ENCODE data around the gene ADAMTSL4. TPM values are rescaled to one million over a fixed set of nuclear protein-coding genes. Genes with fewer than 3 reads are reported as not detected.
"Not testable (repeated sequence)": the region's sequence is repeated elsewhere in the genome, so short reads cannot be mapped to it uniquely, and the experiment has no call there.

The ADAMTSL4 gene
- total and polyA plus RNA-seq, 4 experiments from 2014 or later: 0.23 to 0.33 (median 0.24) TPM; not detected in 1

DNA sequence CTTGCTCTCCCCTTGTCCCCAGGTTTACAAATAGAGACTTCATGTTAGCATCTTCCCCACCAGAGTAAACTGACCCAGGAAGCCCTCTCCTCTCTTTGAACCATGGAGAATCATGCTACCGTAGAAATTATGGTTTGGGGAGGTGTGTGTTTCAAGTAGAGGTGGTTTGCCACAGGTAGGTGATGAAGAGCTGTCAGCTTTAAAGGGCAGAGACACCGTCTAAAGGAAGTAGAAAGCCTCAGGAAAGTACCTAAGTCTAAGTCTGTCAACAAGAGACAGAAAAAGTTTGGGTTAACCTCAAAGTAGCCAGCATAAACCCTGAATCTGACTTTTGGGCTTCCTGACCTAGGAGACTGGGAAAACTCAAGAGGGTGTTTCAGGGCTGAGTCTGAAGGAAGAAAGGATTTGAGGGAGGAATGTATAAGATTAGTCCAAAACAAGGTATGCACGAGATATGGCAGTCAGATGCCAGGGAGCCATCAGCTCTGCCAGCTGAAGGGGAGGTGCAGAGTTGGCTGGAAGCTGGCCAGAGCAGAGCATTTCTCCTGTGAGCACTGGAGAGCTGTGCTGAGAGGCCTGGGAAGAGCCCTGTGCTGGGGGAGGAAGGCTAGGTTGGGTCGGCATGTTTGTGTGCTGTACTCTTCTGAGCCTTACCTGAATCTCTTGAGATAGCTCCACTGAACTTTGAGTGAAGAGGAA, 14.3 kb downstream of the ADAMTSL4 start:
- H3K36me3 ChIP-seq (ENCODE audit: insufficient read depth, low read length): no peaks in the 10 kb centered on the region
- ChIA-PET CTCF (ENCODE audit: partially characterized antibody) (interaction anchor here (0.8 to 13.6 kb wide), 9 partner anchors 12 to 433 kb away, joined by 3 to 501 read pairs (median 18); partner anchors contain the start of genes ENSA, FALEC, GOLPH3L and MCL1), POLR2A (ENCODE audit: partially characterized antibody) (interaction anchor here (0.6 to 16.5 kb wide), 18 partner anchors 12 to 677 kb away, joined by 3 to 1751 read pairs (median 6); partner anchors contain the start of genes CDC42SE1, ENSA, GOLPH3L and MCL1)
- H3K27me3 Mint-ChIP-seq: no peaks in the 10 kb centered on the region
- peaks cover 0 to 19% of the 10 kb centered on the region in 2 donors for H3K36me3 Mint-ChIP-seq
- H3K27ac ChIP-seq (ENCODE audit: low read depth, low read length): peak overlapping the region; percentile 93
- H3K4me1 Mint-ChIP-seq: peaks cover 43 to 85% (median 61%) of the 10 kb centered on the region in 4 donors
- H3K27ac Mint-ChIP-seq: peak overlapping the region; percentile 95 to 100 (median 99)
- H3K9me3 Mint-ChIP-seq: peaks cover 0 to 5% (median 0%) of the 10 kb centered on the region in 8 donors
- peak overlapping the region; percentile 72 to 79 for H3K4me3 ChIP-seq (ENCODE audit: low read length in 2 of 2)
- peaks cover 75% of the 10 kb centered on the region for H3K4me1 ChIP-seq (ENCODE audit: insufficient read depth, low read length)
- intact Hi-C loops (cut with micrococcal nuclease): loop anchor here (1.0 to 5.0 kb wide), 7 partner anchors 16 to 594 kb away; partner anchors contain the start of genes CDC42SE1, CTSS, MCL1 and MINDY1
- H3K9me3 ChIP-seq (ENCODE audit: control insufficient read depth in 1 of 2, low read length in 2 of 2): no peaks in the 10 kb centered on the region
- H3K4me3 Mint-ChIP-seq: peak overlapping the region; percentile 90 to 99 (median 93)
- peak; percentile 77 to 86 (median 82) for DNase-seq
- no peaks in the 10 kb centered on the region for H3K27me3 ChIP-seq (ENCODE audit: insufficient read depth, low read length)

DNA sequence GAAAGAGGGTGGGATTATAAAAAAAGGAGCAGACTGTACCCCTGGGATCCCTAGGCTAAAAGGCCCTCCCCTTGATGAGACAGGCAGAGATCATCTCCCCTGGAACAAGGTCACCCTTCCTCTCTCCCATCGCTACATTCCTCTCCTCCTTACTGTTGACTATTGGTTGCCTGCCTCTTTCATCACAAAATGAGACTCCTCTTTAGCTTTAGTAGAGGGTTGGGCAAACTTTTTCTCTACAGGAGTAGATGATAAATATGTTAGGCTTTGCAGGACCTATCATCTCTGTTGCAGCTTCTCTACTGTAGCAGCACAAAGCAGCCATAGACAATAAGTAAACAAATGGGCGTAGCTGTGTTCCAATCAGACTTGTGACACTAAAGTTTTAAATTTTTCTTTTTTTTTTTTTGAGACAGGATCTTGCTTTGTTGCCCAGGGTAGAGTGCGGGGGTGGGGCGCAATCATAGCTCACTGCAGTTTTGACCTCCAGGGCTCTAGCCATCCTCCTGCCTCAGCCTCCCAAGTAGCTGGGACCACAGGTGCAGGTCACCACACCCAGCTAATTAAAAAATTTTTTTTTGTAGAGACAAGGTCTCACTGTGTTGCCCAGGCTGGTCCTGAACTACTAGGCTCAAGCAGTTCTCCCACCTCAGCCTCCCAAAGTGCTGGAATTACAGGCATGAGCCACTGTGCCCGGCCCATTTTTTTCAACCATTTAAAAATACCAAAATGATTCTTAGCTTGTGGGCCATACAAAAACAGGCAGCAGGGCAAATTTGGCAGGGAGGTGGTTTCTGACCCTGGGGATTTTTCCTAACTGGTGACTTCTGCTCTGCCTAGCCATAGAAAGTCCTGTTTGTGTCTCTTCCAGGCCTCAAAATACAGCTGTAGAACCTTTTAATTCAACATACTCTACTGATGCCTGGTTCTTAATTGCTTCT, 15.1 kb downstream of the ADAMTSL4 start:
- Mint-ChIP-seq H3K4me3 (peak overlapping the region; percentile 90 to 99 (median 93)), H3K27me3 (no peaks in the 10 kb centered on the region), H3K4me1 (peaks cover 48 to 93% (median 68%) of the 10 kb centered on the region in 4 donors), H3K36me3 (peaks cover 0 to 24% of the 10 kb centered on the region in 2 donors), H3K9me3 (peaks cover 0 to 5% (median 0%) of the 10 kb centered on the region in 8 donors), H3K27ac (peak overlapping the region; percentile 95 to 100 (median 99))
- ChIA-PET CTCF (ENCODE audit: partially characterized antibody) (interaction anchor here (0.7 to 13.6 kb wide), 8 partner anchors 11 to 67 kb away, joined by 3 to 501 read pairs (median 24); partner anchors contain the start of genes ENSA, FALEC and MCL1), POLR2A (ENCODE audit: partially characterized antibody) (interaction anchor here (0.6 to 16.5 kb wide), 15 partner anchors 12 to 678 kb away, joined by 3 to 1751 read pairs (median 6); partner anchors contain the start of genes ENSA, GOLPH3L, MCL1 and RPRD2)
- DNase-seq: peak in 3 of 5 donors; percentile 32 to 52 (median 49)
- H3K4me1 ChIP-seq (ENCODE audit: insufficient read depth, low read length): peaks cover 83% of the 10 kb centered on the region
- H3K4me3 ChIP-seq (ENCODE audit: low read length in 2 of 2): peak overlapping the region; percentile 72 to 79
- intact Hi-C loops (cut with micrococcal nuclease): loop anchor here (5.0 kb wide), 5 partner anchors 202 to 593 kb away; partner anchors contain the start of genes CDC42SE1, CTSS, MINDY1 and PRUNE1
- H3K36me3 ChIP-seq (ENCODE audit: insufficient read depth, low read length): no peaks in the 10 kb centered on the region
- H3K27me3 ChIP-seq (ENCODE audit: insufficient read depth, low read length): no peaks in the 10 kb centered on the region
- H3K9me3 ChIP-seq (ENCODE audit: control insufficient read depth in 1 of 2, low read length in 2 of 2): no peaks in the 10 kb centered on the region
- H3K27ac ChIP-seq (ENCODE audit: low read depth, low read length): peak overlapping the region; percentile 93

DNA sequence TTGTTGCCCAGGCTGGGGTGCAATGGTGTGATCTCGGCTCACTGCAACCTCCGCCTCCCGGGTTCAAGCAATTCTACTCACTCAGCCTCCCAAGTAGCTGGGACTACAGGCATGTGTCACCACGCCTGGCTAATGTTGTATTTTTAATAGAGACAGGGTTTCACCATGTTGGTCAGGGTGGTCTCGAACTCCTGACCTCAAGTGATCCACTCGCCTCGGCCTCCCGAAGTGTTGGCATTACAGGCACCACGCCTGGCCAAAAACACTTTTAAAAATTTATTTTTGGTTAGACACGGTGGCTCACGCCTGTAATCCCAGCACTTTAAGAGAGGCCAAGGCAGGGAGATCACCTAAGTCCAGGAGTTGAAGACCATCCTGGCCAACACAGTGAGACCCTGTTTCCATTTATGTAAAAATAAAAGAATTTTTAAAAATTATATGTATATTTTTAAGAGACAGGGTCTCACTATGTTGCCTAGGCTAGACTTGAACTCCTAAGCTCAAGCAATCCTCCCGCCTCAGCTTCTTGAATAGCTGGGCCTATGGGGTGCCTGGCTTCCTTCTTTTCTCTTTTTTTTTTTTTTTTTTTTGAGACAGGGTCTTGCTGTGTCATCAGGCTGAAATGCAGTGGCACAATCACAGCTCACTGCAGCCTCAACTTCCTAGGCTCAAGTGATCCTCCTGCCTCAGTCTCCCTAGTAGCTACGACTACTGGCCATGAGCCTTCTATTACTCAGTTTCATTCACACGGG, 16.2 kb downstream of the ADAMTSL4 start:
- H3K9me3 ChIP-seq (ENCODE audit: control insufficient read depth in 1 of 2, low read length in 2 of 2); H3K9me3 Mint-ChIP-seq; intact Hi-C loops (cut with micrococcal nuclease); H3K27me3 ChIP-seq (ENCODE audit: insufficient read depth, low read length); H3K27me3 Mint-ChIP-seq; H3K36me3 ChIP-seq (ENCODE audit: insufficient read depth, low read length): not testable (repeated sequence)
- peak overlapping the region in 1 of 2 donors; percentile 4 for H3K4me3 ChIP-seq (ENCODE audit: low read length in 2 of 2)
- CTCF ChIA-PET (ENCODE audit: partially characterized antibody): interaction anchor here (0.7 to 13.6 kb wide), 5 partner anchors 10 to 62 kb away, joined by 3 to 501 read pairs (median 102); partner anchors contain the start of genes ENSA and MCL1
- DNase-seq: peak in 1 of 5 donors; percentile 6
- Mint-ChIP-seq H3K36me3 (peaks cover 9 to 32% of the 10 kb centered on the region in 2 donors), H3K27ac (peak overlapping the region; percentile 73 to 99 (median 98)), H3K4me3 (peak overlapping the region in 7 of 8 donors; percentile 36 to 99 (median 69)), H3K4me1 (peaks cover 49 to 96% (median 72%) of the 10 kb centered on the region in 4 donors)
- H3K4me1 ChIP-seq (ENCODE audit: insufficient read depth, low read length): peaks cover 85% of the 10 kb centered on the region
- POLR2A ChIA-PET (ENCODE audit: partially characterized antibody): interaction anchor here (1.9 to 16.5 kb wide), 5 partner anchors 11 to 201 kb away, joined by 7 to 1751 read pairs (median 190); partner anchors contain the start of genes ENSA, MCL1, RPRD2 and TARS2
- H3K27ac ChIP-seq (ENCODE audit: low read depth, low read length): peak overlapping the region; percentile 93

DNA sequence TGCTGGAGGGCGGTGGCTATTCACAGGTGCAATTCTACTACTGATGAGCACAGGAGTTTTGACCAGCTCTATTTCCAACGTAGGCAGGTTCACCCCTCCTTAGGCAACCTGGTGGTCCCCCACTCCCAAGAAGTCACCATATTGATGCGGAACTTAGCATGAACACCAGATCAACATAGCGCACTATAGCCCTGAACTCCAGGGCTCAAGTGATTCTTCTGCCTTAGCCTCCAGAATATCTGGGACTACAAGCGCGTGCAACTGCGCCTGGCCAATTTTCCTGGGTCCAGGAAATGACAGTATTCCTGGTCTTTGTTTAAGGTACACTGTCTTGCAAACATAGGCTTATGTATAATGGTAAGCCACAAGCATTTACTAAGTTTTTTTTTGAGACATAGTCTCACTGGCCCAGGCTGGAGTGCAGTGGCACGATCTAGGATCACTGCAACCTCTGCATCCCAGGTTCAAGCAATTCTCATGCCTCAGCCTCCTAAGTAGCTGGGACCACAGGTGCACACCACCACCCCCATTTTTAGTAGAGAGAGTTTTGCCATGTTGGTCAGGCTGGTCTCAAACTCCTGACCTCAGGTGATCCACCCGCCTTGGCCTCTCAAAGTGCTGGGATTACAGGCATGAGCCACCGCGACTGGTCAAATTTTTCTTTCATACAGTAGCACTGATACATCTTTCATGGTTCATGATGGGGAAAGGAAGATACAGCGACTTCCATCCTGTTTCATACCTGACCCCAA, 17.6 kb downstream of the ADAMTSL4 start:
- Histone ChIP-seq H3K4me3 (ENCODE audit: low read length in 2 of 2) (peak overlapping the region; percentile 43 to 45), H3K27me3 (ENCODE audit: insufficient read depth, low read length) (no peaks in the 10 kb centered on the region), H3K4me1 (ENCODE audit: insufficient read depth, low read length) (peaks cover 90% of the 10 kb centered on the region), H3K27ac (ENCODE audit: low read depth, low read length) (peak overlapping the region; percentile 58), H3K9me3 (ENCODE audit: control insufficient read depth in 1 of 2, low read length in 2 of 2) (no peaks in the 10 kb centered on the region), H3K36me3 (ENCODE audit: insufficient read depth, low read length) (no peaks in the 10 kb centered on the region)
- peak overlapping the region; percentile 87 to 98 (median 89) for H3K4me3 Mint-ChIP-seq
- no peaks in the 10 kb centered on the region for H3K27me3 Mint-ChIP-seq
- H3K4me1 Mint-ChIP-seq: peaks cover 48 to 96% (median 72%) of the 10 kb centered on the region in 4 donors
- H3K9me3 Mint-ChIP-seq: peaks cover 0 to 3% (median 0%) of the 10 kb centered on the region in 8 donors
- peak in 2 of 5 donors; percentile 23 to 31 for DNase-seq
- peaks cover 16 to 37% of the 10 kb centered on the region in 2 donors for H3K36me3 Mint-ChIP-seq
- POLR2A ChIA-PET (ENCODE audit: partially characterized antibody): interaction anchor here (0.9 to 16.5 kb wide), 8 partner anchors 10 to 332 kb away, joined by 3 to 1751 read pairs (median 98); partner anchors contain the start of genes ENSA, GOLPH3L and MCL1
- H3K27ac Mint-ChIP-seq: peak overlapping the region; percentile 93 to 99 (median 94)
- CTCF ChIA-PET (ENCODE audit: partially characterized antibody): interaction anchor here (8.8 to 13.6 kb wide), 3 partner anchors 9 to 61 kb away, joined by 102 to 501 read pairs (median 433); partner anchors contain the start of genes ENSA and MCL1
- intact Hi-C loops (cut with micrococcal nuclease): no loop called here

DNA sequence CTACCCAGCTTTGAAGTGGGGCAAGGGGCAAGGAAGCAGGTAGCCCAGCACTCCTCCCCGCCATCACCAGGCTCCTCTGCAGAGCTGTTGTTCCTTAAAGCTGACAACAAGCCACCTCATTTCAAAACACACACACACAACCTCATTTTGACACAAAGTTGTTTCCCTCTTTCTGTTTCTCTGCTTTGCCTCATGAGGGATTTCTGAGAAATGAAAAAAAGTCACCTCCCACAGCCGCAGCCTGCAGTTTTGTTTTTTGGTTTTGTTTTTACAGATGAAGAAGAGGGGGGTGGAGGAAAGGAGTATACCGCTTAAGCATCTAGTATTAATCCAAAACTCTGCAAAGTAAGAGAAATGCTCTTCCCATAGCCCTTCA, 18.1 kb downstream of the ADAMTSL4 start:
- no peaks in the 10 kb centered on the region for H3K36me3 ChIP-seq (ENCODE audit: insufficient read depth, low read length)
- POLR2A ChIA-PET (ENCODE audit: partially characterized antibody): interaction anchor here (0.8 to 18.6 kb wide), 10 partner anchors 4 to 407 kb away, joined by 3 to 1751 read pairs (median 6); partner anchors contain the start of genes ENSA, GOLPH3L, MCL1 and RPRD2
- H3K4me1 ChIP-seq (ENCODE audit: insufficient read depth, low read length): peaks cover 93% of the 10 kb centered on the region
- H3K9me3 ChIP-seq (ENCODE audit: control insufficient read depth in 1 of 2, low read length in 2 of 2): no peaks in the 10 kb centered on the region
- peak; percentile 76 to 86 (median 83) for DNase-seq
- Mint-ChIP-seq H3K4me1 (peaks cover 48 to 97% (median 73%) of the 10 kb centered on the region in 4 donors), H3K4me3 (peak overlapping the region; percentile 87 to 98 (median 89)), H3K27ac (peak overlapping the region; percentile 93 to 99 (median 94)), H3K27me3 (no peaks in the 10 kb centered on the region), H3K9me3 (peaks cover 0 to 2% (median 0%) of the 10 kb centered on the region in 8 donors), H3K36me3 (peaks cover 17 to 41% of the 10 kb centered on the region in 2 donors)
- CTCF ChIA-PET (ENCODE audit: partially characterized antibody): interaction anchor here (1.3 to 16.7 kb wide), 4 partner anchors 4 to 62 kb away, joined by 4 to 501 read pairs (median 433); partner anchors contain the start of genes ENSA and MCL1
- peak overlapping the region; percentile 58 for H3K27ac ChIP-seq (ENCODE audit: low read depth, low read length)
- no peaks in the 10 kb centered on the region for H3K27me3 ChIP-seq (ENCODE audit: insufficient read depth, low read length)
- H3K4me3 ChIP-seq (ENCODE audit: low read length in 2 of 2): peak overlapping the region; percentile 43 to 45
- intact Hi-C loops (cut with micrococcal nuclease): no loop called here
